Hypothalamus (tissue), 51 donors: Measurements from ENCODE around the gene WNK2.
A peak's percentile ranks its signal among the peaks of the same experiment; 100 is the strongest.
"Not testable (repeated sequence)": the region's sequence is repeated elsewhere in the genome, so short reads cannot be mapped to it uniquely, and the experiment has no call there.

ENCODE experiments used
- DNase-seq, 51 donors: peaks; one replicate each; lab custom pipeline; 2025; lab: John Stamatoyannopoulos, UW

WNK2 gene

DNA sequence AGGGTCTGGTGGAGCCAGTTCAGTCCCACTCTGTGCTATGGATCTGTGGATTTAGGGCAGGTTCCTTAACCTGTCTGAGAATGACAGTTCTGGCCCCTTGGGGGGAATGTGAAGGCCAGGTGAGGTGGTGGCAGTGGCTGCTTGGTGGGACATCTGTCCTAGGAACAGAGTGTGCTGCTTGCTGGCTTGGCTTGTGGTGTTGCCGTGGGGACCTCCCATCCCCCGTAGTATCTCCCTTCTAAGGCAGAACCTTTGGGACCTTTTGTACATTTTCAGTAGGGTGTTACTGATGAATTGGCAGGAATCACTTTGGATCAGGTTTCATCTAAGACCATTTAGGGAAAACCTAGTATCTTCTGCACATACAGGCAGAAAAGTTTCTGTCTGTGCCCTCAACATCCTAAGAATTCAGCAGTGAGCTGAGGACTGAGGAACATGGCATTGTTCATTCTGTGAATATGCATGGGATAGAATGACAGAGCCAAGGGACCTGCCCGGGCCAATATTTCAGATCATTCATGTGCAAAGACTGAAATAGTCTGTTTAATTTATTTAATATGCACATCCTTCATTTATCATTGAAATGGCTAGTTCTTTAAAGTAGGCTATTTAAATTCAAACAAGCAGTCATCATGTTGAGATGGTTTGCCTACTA is 64.6 kb downstream of the WNK2 start:
- no peak for DNase-seq

DNA sequence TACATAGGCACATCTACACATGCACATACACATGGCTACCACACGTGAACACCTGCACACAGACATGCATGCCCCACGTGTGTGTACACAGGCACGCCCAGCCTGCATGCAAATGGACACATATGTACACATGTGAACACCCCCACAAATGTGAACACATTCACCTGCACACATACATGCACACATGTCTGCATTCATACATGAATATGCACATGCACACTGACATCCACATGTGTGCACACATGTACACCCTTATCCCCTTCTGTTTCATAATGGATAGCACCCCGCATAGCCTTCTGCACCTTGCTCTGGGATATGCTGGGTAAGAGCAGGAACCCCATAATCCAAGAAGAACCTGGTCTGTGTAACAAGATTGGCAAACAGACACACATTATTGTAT is 66.2 kb downstream of the WNK2 start:
- no peak for DNase-seq

DNA sequence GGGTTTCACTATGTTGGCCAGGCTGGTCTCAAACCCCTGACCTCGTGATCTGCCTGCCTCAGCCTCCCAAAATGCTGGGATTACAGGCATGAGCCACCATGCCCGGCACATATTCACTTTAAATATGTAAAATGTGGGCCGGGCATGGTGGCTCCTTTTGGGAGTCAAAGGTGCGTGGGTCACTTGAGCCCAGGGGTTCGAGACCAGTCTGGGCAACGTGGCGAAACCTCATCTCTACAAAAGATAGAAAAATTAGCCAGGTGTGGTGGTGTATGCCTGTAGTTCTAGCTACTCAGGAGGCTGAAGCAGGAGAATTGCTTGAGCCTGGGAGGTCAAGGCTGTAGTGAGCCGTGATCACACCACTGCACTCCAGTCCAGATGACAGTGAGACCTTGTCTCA is 67.4 kb downstream of the WNK2 start:
- not testable (repeated sequence) for DNase-seq

DNA sequence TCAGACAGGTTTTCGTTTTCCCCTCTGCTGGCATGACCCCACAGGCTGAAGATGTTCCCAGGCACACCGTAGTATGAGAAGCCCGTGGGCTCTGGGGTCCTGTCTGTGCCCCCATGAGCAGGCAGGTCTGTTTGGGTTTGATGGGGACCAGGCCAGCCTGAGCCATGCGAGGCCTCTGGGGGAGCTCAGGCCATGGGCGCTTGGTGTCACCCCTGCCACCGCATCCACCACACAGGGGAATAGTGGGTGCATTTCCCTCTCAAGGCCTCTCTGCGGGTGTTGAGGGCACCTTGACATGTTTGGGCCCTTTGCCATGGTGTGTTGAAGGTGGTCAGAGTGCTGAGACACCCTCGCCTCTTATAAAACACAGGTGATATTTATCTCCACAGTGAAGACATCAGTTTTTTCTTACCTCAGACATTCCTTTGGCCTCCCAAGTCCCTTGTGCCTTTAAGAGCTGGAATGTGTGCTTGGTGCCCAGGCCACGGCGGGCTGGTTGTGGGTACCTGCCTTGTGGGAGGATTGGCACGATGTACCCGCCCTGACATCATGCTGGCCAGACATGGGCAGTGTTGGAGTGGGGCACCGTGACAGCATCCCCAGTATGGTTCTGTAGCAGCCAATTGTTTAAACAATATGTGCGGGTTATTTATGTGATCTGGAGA is 68.3 kb downstream of the WNK2 start:
- DNase-seq: no peak

DNA sequence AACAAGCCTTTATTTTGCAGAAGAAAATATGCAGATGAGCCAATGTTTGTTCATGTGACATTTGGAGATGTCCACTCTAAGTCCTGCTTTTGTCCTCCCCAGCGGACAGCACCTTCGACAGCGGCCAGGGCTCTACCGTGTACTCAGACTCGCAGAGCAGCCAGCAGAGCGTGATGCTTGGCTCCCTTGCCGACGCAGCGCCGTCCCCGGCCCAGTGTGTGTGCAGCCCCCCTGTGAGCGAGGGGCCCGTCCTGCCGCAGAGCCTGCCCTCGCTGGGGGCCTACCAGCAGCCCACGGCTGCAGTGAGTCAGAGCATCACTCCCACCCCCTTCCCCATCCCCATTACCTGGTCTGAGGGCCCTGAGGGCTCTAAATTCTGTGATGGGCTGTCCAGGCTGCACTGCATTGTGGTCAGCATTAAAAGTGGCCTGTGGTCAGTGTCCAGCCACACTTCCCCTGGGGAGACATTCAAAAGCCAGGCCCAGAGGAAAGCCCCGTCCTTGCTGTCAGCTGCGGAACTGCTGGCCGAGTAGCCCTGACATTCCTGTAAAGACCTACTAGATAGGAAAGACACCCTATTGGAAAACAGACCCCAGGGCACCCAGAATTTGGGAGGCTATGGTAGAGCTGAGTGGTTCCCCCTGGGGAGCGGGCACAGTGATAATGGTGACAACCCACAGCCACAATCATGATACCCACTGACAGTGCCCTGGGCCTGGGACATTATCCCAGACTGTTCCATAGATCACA is 69.0 kb downstream of the WNK2 start:
- no peak for DNase-seq

DNA sequence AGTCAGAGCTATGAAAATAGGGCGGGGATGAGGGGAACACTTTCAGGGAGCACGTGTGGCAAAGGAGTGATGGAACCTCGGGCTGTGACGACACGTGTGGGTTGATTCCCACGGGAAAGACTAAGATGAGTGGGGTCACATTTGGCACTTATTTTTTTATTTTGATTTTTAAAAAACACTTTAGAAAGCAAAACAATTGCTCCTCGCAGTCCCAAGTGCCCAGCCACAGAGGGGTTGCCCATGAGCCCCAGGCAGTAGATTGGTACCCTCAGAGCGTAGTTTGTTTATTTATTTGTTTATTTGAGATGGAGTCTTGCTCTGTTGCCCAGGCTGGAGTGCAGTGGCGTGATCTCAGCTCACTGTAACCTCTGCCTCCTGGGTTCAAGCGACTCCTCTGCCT is 69.7 kb downstream of the WNK2 start:
- DNase-seq: no peak

DNA sequence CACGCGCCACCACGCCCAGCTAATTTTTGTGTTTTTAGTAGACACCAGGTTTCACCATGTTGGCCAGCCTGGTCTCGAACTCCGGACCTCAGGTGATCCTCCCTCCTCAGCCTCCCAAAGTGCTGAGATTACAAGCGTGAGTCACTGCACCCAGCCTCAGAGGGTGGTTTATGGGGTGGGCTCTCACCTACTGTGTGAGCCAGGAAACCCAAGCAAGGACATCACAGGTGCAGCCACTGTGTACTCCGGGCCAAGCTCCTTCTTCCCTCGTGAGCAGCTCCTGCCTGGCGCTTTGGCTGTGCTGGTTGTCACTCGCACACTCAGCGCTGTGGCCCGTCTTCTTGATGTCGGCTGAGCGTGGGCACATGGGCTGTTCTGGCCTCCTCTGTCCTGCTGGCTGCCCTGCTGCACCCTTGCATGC is 70.1 kb downstream of the WNK2 start:
- DNase-seq: no peak

DNA sequence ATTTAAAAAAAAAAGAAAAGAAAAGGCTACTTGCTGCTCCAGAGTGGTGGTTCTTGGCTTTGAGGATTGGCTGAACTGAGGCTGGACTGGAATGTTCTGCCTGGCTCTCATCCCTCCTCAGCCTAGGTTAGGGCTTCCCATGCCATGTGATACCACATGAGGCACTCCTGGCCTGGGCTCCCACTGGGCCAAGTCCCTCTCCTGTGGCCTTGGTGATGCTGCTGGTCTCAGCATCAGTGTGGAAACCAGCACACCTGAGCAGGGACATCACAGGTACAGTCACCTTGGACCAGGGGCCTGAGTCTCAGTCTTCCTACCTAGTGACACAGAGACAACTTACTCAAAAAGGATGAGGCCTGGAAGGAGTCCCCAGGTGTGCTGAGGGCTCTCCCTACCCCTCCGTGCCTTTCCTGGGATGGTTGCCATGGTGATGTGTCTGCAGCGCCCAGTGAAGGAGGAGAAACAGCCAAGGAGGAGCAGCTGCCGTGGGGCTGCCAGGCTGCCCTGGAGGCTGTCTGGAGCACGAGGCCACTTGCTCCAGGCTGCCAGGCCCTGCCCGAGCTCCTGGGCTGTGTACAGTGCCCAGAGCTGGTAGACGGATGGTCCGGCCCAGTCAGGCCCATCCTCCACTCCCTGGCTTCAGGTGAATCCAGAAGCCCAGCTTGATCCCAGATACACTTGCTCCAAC is 71.0 kb downstream of the WNK2 start:
- DNase-seq: peak in 6 of 51 donors; percentile 11 to 38 (median 15)

DNA sequence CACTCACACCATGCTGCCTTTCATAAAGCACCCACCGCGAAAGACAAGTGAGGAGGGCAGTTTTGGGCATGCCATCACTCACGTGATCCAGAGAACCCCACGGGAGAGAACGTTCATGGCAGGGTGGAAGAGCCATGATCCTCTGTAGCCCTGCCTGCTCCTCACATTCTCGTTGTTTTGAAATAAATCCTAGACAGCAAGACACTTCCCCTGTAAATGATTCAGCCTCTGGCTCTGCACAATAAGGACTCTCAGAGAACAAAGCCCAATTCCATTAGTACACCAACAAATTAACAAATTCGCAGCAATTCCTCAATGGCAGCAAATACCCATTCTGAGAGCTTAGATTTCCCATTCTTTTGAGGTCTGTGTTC is 71.5 kb downstream of the WNK2 start:
- DNase-seq: no peak

DNA sequence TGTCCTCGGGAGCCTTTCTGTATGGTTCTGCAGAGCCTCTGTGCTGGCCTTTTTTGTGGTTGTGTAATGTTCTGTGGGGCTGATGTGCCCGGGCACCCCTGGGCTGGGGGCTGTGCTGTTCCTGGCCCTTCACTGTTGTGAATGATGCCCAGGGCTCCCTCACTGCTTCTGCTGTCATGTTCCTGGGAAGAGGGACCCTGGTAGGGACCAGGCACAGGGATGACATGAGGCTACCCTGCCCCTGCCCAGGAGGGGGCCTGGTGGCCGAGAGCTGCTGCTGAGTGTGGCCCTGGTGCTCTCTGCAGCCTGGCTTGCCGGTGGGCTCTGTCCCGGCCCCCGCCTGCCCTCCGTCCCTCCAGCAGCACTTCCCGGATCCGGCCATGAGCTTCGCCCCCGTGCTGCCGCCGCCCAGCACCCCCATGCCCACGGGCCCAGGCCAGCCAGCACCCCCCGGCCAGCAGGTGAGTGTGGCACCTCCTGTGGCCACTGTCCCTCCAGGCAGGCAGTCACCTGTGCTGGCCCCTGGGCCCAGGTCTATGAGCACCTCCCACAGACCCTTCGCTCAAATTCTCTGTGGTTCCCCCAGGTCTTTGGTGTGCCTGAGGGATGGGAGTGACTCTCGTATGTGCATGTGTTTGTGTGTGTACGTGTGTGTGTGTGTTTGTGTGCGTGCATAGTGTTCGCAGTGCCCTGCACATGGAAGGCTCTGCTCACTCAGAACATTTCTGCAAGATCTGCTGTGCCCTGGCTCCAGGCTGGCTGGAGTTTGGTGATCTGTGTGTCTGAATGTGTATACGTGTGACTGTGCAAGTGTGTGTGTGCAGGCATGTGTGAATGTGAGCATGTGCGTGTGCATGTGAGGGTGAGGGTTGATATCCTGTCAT is 72.3 kb downstream of the WNK2 start:
- no peak for DNase-seq

DNA sequence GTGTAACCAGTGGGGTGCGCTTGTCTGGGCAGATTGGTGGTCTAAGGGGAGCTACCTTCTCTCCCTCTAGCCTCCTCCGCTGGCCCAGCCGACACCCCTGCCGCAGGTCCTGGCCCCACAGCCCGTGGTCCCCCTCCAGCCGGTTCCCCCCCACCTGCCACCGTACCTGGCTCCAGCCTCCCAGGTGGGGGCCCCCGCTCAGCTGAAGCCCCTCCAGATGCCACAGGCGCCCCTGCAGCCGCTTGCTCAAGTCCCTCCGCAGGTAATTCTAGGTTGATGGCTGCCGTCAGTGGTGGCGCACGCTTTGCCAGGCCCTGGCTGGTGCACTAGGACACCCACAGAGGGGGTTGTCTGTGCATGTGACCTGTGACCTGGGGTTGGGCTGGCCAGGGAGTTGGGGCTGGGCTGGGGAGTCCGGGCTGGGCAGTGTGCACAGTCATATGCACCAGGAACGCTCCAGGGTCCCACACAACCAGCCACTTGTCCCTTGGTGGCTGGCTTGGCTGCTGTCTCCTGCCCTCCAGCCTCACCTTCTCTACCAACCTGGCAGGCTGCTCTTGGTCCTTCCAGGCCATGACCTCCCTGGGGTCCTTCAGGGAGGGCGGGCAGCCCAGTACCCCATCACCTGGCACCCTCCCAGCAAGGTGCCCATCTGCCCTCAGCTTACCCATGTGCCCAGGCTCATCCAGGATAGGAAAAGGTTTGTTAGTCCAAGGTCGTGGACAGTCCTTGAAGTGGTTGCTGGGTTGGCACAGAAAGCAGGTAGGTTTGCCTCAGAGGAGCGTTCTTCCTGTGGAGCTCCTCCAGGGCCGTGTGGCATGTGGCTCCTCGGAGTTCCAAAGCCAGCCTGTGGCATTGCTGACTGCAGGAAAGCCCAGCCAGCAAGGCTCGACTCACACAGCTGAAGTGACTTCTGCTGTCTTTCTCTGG is 73.2 kb downstream of the WNK2 start:
- DNase-seq: no peak

DNA sequence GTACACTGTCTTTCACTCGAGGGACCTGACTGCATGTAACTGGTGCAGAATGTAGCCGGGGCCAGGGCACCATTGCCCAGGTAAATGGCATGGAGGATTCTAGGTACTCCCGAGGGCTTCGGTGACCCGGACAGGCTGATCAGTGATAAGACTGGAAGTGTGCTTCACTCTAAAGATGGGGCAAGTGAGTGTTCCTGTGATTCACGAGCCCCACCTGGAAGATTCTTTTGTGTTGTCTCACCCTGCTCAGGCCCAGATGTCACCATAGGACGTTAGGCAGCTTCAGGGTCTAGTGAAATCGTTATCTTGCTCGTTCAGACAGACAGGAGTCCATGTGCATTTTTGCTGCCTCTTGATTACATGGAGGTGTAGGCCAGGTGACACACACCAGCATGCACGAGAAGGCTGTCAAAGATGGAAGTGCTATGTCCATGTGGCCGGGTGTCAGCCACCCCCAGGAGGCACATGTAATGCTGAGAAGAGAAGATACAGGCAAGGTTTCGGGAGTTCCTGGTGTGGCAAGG is 73.9 kb downstream of the WNK2 start:
- no peak for DNase-seq

DNA sequence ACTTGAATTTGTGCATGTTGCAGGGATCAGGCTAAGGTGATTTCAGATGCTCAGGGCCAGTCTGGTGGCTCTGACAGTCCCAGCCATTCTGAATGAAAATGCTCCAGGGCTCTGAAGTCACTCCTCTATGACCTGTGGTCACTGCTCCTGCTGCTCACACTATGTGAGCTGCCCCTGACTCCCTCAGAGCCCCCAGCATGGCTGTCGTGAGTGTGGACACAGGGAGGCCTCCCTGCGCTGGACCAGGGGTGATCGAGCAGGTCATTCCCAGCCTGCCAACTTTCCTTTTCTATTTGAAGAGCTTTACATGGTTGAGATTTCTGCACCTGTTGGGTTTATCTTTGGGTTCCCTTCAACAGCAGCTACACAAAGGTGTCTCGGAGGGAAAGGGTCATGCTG is 74.5 kb downstream of the WNK2 start:
- no peak for DNase-seq

DNA sequence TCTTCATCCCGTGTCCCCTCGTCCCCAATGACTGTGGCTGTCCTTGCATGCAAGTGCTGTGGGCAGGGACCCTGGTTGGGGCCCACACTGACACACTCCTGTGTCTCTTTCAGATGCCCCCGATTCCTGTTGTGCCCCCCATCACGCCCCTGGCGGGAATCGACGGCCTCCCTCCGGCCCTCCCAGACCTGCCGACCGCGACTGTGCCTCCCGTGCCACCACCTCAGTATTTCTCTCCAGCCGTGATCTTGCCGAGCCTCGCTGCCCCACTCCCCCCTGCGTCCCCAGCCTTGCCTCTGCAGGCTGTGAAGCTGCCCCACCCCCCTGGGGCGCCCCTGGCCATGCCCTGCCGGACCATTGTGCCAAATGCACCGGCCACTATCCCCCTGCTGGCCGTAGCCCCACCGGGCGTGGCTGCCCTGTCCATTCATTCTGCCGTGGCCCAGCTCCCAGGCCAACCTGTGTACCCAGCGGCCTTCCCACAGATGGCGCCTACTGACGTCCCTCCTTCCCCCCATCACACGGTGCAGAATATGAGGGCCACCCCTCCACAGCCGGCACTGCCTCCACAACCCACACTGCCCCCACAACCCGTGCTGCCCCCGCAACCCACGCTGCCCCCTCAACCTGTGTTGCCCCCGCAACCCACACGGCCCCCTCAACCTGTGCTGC is 75.0 kb downstream of the WNK2 start:
- DNase-seq: no peak

DNA sequence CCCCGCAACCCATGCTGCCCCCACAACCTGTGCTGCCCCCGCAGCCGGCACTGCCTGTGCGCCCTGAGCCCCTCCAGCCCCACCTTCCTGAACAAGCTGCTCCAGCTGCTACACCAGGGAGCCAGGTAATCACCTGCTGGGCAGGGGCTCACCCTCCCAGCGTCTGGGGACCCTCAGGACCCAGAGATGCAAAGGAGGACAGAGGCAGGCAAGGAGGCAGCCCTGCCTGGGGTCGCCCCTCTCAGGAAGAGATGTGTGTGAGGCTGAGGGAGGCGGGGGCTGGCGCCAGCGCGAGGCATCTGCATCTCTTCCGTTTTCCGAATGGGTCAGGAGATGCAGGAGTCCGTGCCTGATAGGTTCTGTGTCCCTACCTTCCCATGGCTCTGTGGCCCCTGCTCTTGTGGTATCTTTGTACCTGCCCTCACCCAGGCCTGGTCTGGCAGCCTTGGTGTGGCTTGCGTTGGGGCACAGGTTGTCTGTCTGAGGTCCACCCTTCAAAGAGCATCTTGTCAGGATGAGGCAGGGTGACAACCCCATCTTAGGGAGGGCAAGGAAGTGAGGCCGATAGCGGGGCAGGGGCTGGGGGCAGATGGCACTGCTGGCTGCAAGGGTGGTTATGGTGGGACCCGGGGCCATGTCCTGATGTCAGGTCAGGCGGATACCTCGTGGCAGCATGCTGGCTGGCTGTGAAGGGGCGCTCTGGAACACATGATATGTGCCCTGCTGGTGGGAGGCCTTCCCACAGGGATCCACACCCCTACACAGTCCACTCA is 75.7 kb downstream of the WNK2 start:
- no peak for DNase-seq

DNA sequence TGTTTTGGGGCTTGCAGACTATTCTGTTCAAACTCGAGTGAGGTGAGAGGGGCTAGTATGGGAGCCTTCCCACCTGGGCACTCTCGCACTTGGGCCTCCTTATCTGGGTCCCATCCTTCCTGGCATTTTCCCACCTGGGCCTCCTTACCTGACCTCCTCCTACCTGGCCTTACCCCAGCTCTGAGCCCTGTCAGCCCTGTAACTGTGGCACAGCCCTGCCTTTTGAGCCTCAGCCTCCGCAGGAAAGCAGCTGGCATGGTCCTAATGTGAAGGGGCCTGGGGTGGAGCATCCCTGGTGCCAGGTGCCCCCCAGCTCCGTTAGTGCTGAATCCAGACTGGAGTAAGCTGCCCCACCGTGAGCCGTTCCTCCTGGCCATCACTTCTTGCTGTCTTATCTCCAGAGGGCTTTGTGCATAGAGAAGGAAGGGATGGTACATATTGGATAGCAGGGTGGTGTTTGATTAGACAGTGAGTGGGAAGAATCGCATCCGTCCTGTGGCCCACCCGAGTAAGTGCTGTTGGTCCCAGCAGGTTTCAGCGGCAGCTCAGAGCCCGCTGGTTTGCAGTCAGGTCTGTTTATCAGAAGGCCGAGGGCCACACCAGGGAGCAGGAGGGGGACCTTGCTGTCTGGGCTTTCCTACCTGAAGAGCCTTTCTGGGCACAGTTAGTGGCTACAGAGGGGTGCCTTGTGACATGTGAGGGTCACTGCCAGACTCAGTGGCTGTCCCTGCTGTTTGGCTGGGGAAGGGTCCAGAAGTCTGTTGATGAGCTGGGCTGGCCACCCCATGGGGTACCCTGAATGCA is 76.5 kb downstream of the WNK2 start:
- no peak for DNase-seq

DNA sequence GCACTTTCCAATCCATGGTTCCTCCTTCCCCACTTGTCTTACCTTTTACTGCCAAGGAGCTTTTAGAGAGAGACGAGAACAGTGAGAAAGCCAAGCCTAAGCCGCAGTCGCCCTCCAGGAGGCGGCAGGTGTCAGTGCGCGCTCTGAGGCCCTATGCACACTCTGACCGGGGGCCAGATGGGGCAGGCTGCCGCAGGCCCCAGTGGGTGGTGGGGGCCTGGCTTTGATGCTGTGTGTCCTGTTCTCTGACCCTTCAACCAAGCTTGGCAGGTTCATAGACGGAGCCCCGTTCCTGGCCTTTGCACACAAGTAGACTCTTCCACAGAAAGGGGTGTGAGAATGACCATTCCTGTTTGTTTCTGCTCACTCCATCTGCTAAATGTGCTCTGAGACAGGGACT is 77.3 kb downstream of the WNK2 start:
- no peak for DNase-seq
